Epithelial cell of esophagus (primary cell): Measurements from ENCODE around the gene NKAIN2.

Experiments used
- DNase-seq: peaks from one replicate; pipeline ENCODE4 v3.0.0; 2010; ENCODE audit warnings: low read depth
- H3K4me3 ChIP-seq: 2 replicates; pipeline ENCODE4 v1.5.1; 2011; ENCODE audit warnings: mild to moderate bottlenecking, low read length, control low read depth
- CTCF ChIP-seq: IDR thresholded peaks from 2 replicates; pipeline ENCODE4 v1.5.1; 2011; ENCODE audit warnings: low read depth, mild to moderate bottlenecking, low read length, control low read depth, inconsistent platforms; ENCODE audit not compliant: insufficient read depth; ENCODE audit errors: missing control alignments

The NKAIN2 gene

DNA sequence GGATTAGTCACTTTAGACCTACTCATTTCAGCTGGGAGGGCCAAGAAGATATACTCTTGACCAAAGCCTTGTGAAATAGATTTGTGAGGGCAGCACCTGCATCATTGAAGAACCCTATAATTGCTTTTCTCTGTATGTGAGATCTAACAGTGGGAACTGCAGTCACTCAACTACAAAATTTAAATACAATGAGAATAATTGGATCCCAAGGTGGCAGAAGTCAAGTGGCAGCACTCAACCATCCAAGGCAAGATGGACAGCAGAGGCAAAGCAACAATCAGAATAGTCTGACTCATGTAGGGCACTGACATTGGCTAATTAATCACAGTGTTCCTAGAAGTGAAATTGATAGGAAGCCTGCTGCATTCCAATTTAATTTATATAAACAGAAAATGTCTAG lies 8.9 kb upstream of the NKAIN2 start:
- TF ChIP-seq CTCF: no peak
- no peak for DNase-seq
- no peak overlapping the region for H3K4me3 ChIP-seq

DNA sequence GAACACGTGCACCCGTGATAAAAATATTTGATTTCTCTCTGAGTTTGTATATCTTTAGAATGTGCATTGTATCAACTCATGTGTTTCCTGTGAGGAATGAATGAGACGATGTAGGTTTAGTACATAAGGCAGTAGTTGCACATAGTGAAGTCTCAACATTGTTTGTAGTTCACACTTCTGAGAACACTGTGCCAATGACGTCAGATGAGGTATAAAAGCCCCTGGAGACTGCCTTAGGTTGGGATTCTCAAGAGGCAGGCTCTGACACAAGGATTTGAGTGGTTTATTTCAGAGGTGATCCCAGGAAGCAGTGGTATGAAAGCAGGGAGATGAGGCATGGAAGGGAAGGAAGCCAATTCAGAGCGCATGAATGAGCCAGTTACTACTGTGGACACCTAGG lies 2.6 kb upstream of the NKAIN2 start:
- no peak overlapping the region for H3K4me3 ChIP-seq
- TF ChIP-seq CTCF: no peak
- DNase-seq: no peak

- no peak for TF ChIP-seq CTCF
- no peak overlapping the region for H3K4me3 ChIP-seq
- no peak for DNase-seq
These were observed 1.3 kb upstream of the NKAIN2 start for GRCh38 chr6:123802351-123802696.

DNA sequence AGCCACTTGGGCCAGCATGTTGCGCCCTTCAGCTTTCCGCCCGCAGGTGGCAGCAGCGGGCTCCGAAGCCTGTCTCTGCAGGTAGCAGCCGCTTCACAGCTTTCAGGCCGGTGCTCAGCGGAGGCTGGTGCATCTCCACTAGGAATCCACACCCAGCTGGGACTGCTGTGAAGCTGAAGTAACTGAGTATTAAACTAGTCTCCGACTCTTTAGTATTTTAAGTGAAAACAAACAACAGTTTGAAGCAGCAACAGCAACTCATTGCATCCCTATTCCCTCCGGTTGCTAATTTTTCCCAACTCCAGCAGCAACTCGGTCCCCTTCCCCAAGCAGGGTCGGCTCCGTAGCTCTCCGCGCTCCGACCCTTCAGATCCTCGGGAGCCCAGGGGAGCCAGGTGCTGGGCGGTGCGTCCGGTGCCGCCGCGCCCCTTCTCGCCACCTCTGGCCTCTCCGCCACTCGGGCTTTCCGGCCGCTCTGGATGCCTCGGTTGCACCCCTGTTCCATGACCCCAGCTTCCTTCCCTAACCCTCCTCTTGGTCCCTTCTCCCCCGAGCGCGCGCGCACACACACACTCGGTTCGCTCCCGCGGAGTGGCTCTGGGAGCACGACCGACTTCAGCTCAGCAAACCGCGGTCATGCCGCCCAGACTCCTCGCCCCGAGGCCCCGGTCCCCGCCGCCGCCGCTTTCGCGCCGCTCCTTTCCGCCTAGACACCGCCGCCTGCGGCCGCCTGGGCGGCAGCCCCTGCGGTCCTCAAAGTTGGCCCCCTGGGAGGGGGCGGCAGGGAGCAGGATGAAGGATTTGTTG lies 765 bp upstream of the NKAIN2 start:
- peak overlapping the region; percentile 35 for H3K4me3 ChIP-seq
- TF ChIP-seq CTCF: peak; percentile 95
- peak; percentile 92 for DNase-seq

DNA sequence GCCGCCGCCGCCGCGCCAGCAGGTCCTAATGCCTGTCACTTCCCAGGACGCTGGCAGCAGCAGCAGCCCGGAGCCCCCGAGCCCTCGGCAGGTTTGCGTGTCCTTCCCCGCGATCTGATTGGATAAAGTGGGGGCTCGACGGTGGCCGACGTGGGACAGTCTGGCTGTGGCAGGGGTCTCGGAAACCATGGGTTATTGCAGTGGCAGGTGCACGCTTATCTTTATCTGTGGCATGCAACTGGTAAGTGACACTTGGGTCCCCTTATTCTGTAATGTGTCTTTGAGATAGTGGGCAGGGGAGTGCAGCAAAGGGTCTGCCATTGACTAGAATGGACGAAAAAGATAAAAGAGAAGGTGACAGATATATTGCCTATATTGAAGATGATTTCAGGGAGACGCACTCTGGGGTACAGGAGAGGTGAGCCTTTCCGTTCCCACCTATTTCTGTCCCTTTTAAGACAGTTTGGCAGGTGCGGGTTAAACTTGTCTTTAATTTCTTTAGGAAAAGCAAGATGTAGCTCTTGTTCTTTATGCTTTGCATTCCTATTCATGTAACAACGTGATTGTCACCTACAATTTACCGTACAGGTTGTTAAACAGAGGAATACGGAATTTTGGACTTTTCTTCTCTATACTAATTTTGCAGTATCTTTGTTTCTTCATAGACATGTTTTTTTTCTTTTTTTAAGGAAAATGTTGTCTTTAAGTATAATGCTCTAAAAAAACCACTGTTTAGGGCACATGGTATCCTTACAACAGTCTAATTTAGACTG lies 535 bp downstream of the NKAIN2 start:
- TF ChIP-seq CTCF: no peak
- no peak overlapping the region for H3K4me3 ChIP-seq

DNA sequence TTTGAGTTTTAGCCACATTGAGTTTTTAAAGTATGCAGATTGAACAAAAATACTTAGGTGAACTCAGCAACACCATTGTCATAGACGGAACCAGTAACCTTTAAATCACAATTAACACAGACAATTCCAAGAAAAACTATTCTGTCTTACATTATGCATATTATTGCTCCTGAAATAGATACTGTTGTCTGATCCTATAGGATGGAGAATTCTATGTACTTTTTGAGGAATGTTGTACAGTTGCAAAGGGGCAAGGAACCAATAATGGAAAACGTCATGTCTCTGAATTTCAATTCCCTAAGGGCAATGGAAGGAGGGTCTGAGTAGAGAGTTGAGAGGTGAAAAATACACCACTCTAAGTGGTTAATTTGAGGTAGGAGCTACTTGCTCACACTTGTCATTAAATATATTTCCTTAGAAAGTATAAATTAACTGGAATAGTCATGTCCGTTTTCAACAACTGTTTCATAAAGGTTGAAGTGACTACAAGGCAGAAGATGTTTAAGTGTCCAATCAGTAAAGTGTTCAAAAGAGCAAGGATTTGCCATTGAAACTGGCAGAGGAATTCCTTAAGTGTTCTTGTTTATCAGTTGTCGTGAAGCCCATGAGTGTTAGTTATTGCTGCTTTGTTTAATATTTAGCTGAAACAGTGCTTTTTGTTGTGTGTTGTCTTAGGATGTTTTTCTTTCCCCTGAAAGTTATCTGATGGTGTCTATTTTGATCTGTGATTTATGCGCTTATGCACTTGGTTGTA lies 1.3 kb downstream of the NKAIN2 start:
- no peak overlapping the region for H3K4me3 ChIP-seq
- no peak for DNase-seq
- TF ChIP-seq CTCF: no peak

More for the DNA sequence above, 535 bp downstream of the NKAIN2 start:
- DNase-seq: no peak
